GM23338 (cell line): ENCODE measurements around the gene ZNF474. TPM values are rescaled to one million over a fixed set of nuclear protein-coding genes. Genes with fewer than 3 reads are reported as not detected.

ENCODE experiments used
- ATAC-seq: fragments of 200-7000 bp; cut with Tn5 transposase; 3 replicates; pipeline ENCODE4 v1.9.1; 2020
- DNase-seq: peaks from one replicate; pipeline ENCODE4 v3.0.0-alpha.2; 2015; ENCODE audit warnings: low spot score
- H2AFZ ChIP-seq: fragments of 200-600 bp; sonication (generic); 2 replicates; pipeline ENCODE4 v1.8.0; 2016; ENCODE audit warnings: antibody characterized with exemption, mild to moderate bottlenecking, moderate library complexity
- H3F3A ChIP-seq: fragments of 200-600 bp; sonication (generic); replicated peaks from 2 replicates; pipeline ENCODE4 v1.8.0; 2017; ENCODE audit warnings: antibody characterized with exemption, mixed run types, low read depth
- H3K27ac ChIP-seq: fragments of 200-600 bp; sonication (generic); 2 replicates; pipeline ENCODE4 v1.6.1; 2016; ENCODE audit warnings: low read depth
- H3K27me3 ChIP-seq: fragments of 200-600 bp; sonication (generic); 2 replicates; pipeline ENCODE4 v1.8.0; 2016; ENCODE audit warnings: mild to moderate bottlenecking, mixed run types, moderate library complexity; ENCODE audit not compliant: insufficient read depth
- H3K36me3 ChIP-seq: fragments of 200-600 bp; sonication (generic); 2 replicates; pipeline ENCODE4 v1.8.0; 2016; ENCODE audit warnings: mild to moderate bottlenecking; ENCODE audit not compliant: insufficient read depth
- H3K4me1 ChIP-seq: fragments of 200-600 bp; sonication (generic); 2 replicates; pipeline ENCODE4 v1.8.0; 2016; ENCODE audit warnings: mild to moderate bottlenecking, moderate library complexity; ENCODE audit not compliant: insufficient read depth
- H3K4me2 ChIP-seq: fragments of 200-600 bp; sonication (generic); 2 replicates; pipeline ENCODE4 v1.7.1; 2017; ENCODE audit warnings: mixed run types
- H3K4me3 ChIP-seq: fragments of 200-600 bp; sonication (generic); 2 replicates; pipeline ENCODE4 v1.6.1; 2016; ENCODE audit warnings: mixed run types
- H3K79me2 ChIP-seq: fragments of 200-600 bp; sonication (generic); replicated peaks from 2 replicates; pipeline ENCODE4 v1.8.0; 2017; ENCODE audit warnings: mild to moderate bottlenecking; ENCODE audit not compliant: insufficient read depth
- H3K9me2 ChIP-seq: fragments of 200-600 bp; sonication (generic); 2 replicates; pipeline ENCODE4 v1.8.0; 2017; ENCODE audit not compliant: insufficient read depth
- H4K20me1 ChIP-seq: fragments of 200-600 bp; sonication (generic); replicated peaks from 2 replicates; pipeline ENCODE4 v1.8.0; 2017; ENCODE audit warnings: mild to moderate bottlenecking; ENCODE audit not compliant: insufficient read depth
- H3K27ac Mint-ChIP-seq: 2 replicates; pipeline ENCODE4 v1.8.0; 2020; ENCODE audit warnings: inconsistent platforms, mild to moderate bottlenecking, moderate library complexity, mixed read lengths
- H3K27me3 Mint-ChIP-seq: 3 replicates; pipeline ENCODE4 v1.8.0; 2022; ENCODE audit warnings: low read depth, mild to moderate bottlenecking, moderate library complexity, mixed read lengths, inconsistent platforms; ENCODE audit not compliant: insufficient read depth, poor library complexity
- H3K36me3 Mint-ChIP-seq: 3 replicates; pipeline ENCODE4 v1.8.0; 2021; ENCODE audit warnings: low read depth, mild to moderate bottlenecking, inconsistent platforms, moderate library complexity, mixed read lengths
- H3K4me1 Mint-ChIP-seq: 3 replicates; pipeline ENCODE4 v1.8.0; 2020; ENCODE audit warnings: mild to moderate bottlenecking, inconsistent platforms, mixed read lengths
- H3K4me3 Mint-ChIP-seq: 3 replicates; pipeline ENCODE4 v1.8.0; 2021; ENCODE audit warnings: moderate library complexity, mild to moderate bottlenecking, inconsistent platforms, mixed read lengths
- H3K9me3 Mint-ChIP-seq: 3 replicates; pipeline ENCODE4 v1.8.0; 2020; ENCODE audit warnings: moderate library complexity, mild to moderate bottlenecking, inconsistent platforms, mixed read lengths
- CREB1 ChIP-seq: fragments of 250-450 bp; sonication (Bioruptor Pico); IDR thresholded peaks from 2 replicates; pipeline ENCODE4 v1.5.0; 2020; ENCODE audit warnings: low read depth, mild to moderate bottlenecking, moderate library complexity
- POLR2AphosphoS5 ChIP-seq: IDR thresholded peaks from 2 replicates; pipeline ENCODE4 v1.6.1; 2016; ENCODE audit warnings: antibody characterized with exemption, low read depth
- STAT1 ChIP-seq: IDR thresholded peaks from one replicate; pipeline ENCODE4 v1.6.1; 2016; ENCODE audit warnings: antibody characterized with exemption; ENCODE audit not compliant: unreplicated experiment
- polyA plus RNA-seq: library from polyadenylated mRNA; unstranded; fragments of >200 nt; fragmentation: Nextera tagmentation; extraction: Ambion mirVana; gene quantifications from 2 replicates; pipeline ENCODE4 v1.2.1, GENCODE V29; 2016
- total RNA-seq: library from RNA; depleted of rRNA; stranded (reverse); fragments of >200 nt; shearing (Covaris generic); gene quantifications from 2 replicates; pipeline ENCODE4 v1.2.3, GENCODE V29; 2014
- TF ChIP-seq, protein P1 (sequence below): fragments of 250-450 bp; sonication (Bioruptor Pico); IDR thresholded peaks from 2 replicates; pipeline ENCODE4 v1.5.0; 2020; ENCODE audit warnings: mild to moderate bottlenecking, moderate library complexity
- TF ChIP-seq, protein P2 (sequence below): IDR thresholded peaks from 2 replicates; pipeline ENCODE4 v1.6.1; 2016; ENCODE audit warnings: antibody characterized with exemption

Gene ZNF474
- total and polyA plus RNA-seq, 2 experiments from 2014 or later, result 0.59 TPM; not detected in 1

- TF ChIP-seq CREB1 (CRISPR knock-in tag) (no peak), STAT1 (no peak), POLR2AphosphoS5 (no peak)
Measured at GRCh38 chr5:122153774-122154173, 24.4 kb downstream of the ZNF474 start (continued).

DNA sequence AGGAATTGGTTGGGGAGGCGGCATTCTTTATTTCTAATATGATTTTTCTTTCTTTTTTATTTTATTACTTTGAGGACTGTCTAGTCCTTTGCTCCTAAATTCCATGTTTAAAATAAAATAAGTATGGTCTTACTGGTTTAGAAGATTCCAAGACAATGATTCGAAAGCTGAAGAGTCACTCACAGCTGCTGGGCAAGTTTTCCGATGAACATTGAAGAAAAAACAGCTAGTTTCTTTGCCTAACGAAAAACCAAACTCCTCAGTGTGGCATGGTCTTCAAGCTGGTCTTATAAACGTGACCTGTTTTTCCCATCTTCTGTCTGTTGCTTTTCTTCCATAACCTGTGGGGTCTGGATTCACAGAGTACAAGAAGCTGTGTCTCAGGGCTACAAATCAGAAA, 25.1 kb downstream of the ZNF474 start:
- no peaks in the 10 kb centered on the region for H3K27me3 ChIP-seq
- H2AFZ ChIP-seq, result peak overlapping the region; percentile 26; the same call in 1 of the 2 replicates
- no peak overlapping the region for H3K27ac Mint-ChIP-seq
- H3F3A ChIP-seq, result no peaks in the 10 kb centered on the region
- no peak for ATAC-seq
- H3K4me1 Mint-ChIP-seq, result no peaks in the 10 kb centered on the region; the same call in 2 of the 3 replicates
- H3K36me3 ChIP-seq, result no peaks in the 10 kb centered on the region
- no peaks in the 10 kb centered on the region for H4K20me1 ChIP-seq
- no peaks in the 10 kb centered on the region for H3K36me3 Mint-ChIP-seq
- H3K9me2 ChIP-seq, result no peaks in the 10 kb centered on the region
- H3K4me3 ChIP-seq, result no peak overlapping the region
- TF ChIP-seq STAT1, result no peak
- TF ChIP-seq, protein P1, sequence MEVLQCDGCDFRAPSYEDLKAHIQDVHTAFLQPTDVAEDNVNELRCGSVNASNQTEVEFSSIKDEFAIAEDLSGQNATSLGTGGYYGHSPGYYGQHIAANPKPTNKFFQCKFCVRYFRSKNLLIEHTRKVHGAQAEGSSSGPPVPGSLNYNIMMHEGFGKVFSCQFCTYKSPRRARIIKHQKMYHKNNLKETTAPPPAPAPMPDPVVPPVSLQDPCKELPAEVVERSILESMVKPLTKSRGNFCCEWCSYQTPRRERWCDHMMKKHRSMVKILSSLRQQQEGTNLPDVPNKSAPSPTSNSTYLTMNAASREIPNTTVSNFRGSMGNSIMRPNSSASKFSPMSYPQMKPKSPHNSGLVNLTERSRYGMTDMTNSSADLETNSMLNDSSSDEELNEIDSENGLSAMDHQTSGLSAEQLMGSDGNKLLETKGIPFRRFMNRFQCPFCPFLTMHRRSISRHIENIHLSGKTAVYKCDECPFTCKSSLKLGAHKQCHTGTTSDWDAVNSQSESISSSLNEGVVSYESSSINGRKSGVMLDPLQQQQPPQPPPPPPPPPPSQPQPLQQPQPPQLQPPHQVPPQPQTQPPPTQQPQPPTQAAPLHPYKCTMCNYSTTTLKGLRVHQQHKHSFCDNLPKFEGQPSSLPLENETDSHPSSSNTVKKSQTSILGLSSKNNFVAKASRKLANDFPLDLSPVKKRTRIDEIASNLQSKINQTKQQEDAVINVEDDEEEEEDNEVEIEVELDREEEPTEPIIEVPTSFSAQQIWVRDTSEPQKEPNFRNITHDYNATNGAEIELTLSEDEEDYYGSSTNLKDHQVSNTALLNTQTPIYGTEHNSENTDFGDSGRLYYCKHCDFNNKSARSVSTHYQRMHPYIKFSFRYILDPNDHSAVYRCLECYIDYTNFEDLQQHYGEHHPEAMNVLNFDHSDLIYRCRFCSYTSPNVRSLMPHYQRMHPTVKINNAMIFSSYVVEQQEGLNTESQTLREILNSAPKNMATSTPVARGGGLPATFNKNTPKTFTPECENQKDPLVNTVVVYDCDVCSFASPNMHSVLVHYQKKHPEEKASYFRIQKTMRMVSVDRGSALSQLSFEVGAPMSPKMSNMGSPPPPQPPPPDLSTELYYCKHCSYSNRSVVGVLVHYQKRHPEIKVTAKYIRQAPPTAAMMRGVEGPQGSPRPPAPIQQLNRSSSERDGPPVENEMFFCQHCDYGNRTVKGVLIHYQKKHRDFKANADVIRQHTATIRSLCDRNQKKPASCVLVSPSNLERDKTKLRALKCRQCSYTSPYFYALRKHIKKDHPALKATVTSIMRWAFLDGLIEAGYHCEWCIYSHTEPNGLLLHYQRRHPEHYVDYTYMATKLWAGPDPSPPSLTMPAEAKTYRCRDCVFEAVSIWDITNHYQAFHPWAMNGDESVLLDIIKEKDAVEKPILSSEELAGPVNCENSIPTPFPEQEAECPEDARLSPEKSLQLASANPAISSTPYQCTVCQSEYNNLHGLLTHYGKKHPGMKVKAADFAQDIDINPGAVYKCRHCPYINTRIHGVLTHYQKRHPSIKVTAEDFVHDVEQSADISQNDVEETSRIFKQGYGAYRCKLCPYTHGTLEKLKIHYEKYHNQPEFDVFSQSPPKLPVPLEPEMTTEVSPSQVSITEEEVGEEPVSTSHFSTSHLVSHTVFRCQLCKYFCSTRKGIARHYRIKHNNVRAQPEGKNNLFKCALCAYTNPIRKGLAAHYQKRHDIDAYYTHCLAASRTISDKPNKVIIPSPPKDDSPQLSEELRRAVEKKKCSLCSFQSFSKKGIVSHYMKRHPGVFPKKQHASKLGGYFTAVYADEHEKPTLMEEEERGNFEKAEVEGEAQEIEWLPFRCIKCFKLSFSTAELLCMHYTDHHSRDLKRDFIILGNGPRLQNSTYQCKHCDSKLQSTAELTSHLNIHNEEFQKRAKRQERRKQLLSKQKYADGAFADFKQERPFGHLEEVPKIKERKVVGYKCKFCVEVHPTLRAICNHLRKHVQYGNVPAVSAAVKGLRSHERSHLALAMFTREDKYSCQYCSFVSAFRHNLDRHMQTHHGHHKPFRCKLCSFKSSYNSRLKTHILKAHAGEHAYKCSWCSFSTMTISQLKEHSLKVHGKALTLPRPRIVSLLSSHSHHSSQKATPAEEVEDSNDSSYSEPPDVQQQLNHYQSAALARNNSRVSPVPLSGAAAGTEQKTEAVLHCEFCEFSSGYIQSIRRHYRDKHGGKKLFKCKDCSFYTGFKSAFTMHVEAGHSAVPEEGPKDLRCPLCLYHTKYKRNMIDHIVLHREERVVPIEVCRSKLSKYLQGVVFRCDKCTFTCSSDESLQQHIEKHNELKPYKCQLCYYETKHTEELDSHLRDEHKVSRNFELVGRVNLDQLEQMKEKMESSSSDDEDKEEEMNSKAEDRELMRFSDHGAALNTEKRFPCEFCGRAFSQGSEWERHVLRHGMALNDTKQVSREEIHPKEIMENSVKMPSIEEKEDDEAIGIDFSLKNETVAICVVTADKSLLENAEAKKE (CRISPR knock-in tag), result no peak
- TF ChIP-seq, protein P2, sequence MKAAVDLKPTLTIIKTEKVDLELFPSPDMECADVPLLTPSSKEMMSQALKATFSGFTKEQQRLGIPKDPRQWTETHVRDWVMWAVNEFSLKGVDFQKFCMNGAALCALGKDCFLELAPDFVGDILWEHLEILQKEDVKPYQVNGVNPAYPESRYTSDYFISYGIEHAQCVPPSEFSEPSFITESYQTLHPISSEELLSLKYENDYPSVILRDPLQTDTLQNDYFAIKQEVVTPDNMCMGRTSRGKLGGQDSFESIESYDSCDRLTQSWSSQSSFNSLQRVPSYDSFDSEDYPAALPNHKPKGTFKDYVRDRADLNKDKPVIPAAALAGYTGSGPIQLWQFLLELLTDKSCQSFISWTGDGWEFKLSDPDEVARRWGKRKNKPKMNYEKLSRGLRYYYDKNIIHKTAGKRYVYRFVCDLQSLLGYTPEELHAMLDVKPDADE, result no peak
- TF ChIP-seq POLR2AphosphoS5, result no peak
- H3K79me2 ChIP-seq, result no peaks in the 10 kb centered on the region
- DNase-seq, result no peak
- no peaks in the 10 kb centered on the region for H3K4me1 ChIP-seq
- no peak overlapping the region for H3K4me3 Mint-ChIP-seq
- H3K9me3 Mint-ChIP-seq, result no peaks in the 10 kb centered on the region
- no peak overlapping the region for H3K27ac ChIP-seq
- H3K27me3 Mint-ChIP-seq, result peaks cover under 1% of the 10 kb centered on the region
- no peak overlapping the region for H3K4me2 ChIP-seq
